ENCODE data around the gene NRDE2.
"Not testable (repeated sequence)": the region's sequence is repeated elsewhere in the genome, so short reads cannot be mapped to it uniquely, and the experiment has no call there.

The NRDE2 gene

DNA sequence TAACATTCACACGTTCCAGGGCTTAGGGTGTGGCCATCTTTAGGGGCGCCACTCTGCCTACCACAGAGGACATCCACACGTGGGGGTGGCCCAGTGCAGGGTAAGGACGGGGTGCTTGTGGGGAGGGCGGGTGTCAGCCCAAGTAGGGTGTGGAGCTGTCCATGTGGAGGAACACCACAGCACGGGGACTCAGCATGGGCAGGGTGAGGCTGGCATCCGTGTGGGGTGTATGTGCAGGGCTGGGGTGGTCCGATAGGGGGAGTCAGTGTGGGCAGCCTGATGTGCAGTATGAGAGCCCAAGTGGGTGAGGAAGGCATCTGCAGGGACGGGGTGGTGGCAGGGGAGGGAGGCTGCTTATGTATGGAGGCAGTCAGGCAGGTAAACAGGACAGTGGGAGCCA is 57.7 kb downstream of the NRDE2 start:
- DNase-seq (ENCODE audit: low read depth): no peak

GRCh38 chr14:90273532-90273931 is 58.2 kb downstream of the NRDE2 start:
- no peak for DNase-seq (ENCODE audit: low read depth)

- DNase-seq (ENCODE audit: low read depth): no peak
Measured at GRCh38 chr14:90272523-90272922, 59.2 kb downstream of the NRDE2 start.

DNA sequence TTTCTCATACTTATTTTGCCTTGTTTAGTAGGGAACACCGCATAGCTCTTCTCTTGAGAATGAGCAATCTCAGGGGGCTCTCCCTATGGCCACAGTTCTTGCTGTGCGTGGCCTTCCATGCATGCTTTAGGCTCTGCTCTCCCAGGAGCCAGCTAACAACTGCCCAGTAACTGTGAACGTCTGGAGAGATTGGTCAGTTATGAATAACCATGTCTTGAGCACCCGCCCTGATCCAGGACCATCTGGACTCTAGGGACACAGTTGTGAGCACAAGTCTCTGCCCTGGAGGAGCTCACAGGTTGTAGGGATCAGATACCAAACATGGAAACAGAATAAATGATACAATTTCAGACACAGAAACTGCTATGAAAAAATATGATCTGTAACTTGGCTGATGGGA is 63.3 kb downstream of the NRDE2 start:
- no peak for DNase-seq (ENCODE audit: low read depth)

- no peak for DNase-seq (ENCODE audit: low read depth)
Measured at GRCh38 chr14:90266441-90267154, 65.1 kb downstream of the NRDE2 start.

DNA sequence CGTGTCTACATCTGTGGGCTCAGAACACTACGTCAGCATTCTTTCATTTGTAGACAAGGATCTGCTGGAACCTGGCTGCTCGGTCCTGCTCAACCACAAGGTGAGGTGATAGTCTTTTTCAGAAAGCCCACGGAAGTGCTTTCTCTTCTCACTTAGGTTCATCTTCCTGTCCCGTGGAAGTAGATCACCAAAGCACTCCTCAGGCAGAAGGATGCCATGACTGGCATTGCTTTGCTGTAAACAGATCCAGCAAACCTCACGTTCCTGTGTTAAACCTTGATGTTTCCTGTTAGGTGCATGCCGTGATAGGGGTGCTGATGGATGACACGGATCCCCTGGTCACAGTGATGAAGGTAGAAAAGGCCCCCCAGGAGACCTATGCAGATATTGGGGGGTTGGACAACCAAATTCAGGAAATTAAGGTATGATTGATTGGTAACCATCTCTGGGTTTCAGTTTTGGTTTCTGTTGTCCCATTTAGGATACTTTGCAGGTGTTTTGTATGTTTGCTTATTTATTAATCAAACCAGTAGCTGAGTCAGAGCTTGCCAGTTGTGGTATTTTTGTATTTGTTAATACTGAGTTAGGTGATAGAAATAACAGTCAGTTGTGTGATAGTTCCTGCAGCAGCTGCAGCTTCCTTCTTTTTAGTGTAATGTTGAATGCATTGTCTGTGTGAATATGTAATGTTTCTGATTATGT is 67.8 kb downstream of the NRDE2 start:
- DNase-seq (ENCODE audit: low read depth): no peak

DNA sequence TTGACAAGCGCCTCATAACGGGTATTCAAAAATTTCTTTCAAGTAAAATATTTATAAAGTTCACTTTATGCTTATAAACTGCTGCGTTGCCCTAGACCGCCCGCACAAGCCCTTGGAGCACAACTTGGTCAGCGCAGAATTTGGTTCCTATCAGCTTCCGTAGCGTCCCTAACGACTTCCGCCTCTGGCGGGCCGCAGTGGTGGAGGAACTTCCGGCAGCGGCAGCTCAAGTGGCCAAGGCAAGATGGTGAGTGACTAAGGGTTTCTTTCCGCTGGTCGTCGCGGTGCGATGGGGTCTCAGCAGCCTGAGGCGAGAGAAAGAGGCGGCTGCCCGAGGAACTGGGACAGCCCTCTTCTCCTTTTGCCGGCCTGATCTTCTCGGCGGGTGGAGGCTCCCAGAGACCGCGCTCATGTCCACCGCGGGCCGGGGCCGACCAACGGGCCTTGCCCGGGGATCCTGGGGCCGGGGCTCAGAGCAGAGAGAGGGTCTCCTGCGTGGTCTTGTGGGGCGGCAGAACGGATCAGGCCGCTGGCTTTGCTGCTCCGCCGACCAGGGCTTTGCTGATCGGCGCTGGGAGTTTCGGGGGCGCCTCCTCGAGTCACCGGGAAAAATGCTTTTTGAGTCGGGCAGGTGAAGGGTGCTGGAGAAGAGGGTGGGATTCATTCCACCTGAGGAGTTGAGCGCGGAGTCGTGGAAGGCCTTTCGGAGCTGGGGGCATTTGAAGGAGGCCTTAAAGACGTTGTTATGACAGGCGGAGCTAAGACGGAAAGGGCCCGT is 75.2 kb downstream of the NRDE2 start, which contains the start of gene PSMC1:
PSMC1 (plus strand) TSS at position 200 of the 778 bp plus-strand sequence; CDS start at position 245, 45 bp downstream.
- peak; percentile 76 for DNase-seq (ENCODE audit: low read depth)

DNA sequence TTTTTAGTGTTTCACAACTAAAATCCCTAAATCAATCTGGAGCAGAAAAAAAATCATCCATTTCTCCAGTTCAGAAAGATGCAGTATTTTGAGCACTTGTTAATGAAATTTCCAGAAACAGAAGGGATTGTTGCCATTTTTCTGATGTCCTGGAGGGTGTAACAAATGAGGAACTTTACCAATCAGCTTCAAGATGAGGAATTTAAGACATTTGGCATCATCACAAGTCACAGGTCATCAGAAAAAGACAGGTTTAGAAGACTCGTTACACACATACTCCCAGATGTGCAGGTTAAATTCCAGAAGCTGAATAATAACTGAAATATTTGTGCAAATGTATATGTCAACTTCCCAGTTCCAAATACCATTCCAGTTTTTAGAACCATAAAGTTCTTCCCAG is 75.9 kb downstream of the NRDE2 start:
- DNase-seq (ENCODE audit: low read depth): no peak

DNA sequence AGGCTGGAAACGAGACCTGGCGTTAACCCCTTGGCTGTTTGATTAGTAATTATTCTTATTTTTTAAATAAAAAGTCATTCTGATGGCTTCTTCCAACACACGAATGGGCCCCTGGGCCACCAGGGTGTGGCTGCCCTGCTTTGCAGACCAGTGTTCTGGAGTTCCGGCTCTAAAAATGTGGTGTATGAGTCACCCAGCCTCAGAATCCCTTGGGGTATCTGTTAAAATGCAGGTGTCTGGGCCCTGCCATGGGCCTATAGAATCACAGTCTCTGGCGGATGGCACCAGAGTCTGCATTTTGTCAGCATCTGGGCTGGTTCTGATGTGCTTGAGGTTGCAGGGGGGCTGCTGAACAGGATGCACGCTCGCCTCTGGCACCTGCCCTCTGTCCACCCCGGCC is 77.9 kb downstream of the NRDE2 start:
- DNase-seq (ENCODE audit: low read depth): no peak

GRCh38 chr14:90248594-90248993 is 83.1 kb downstream of the NRDE2 start:
- no peak for DNase-seq (ENCODE audit: low read depth)

DNA sequence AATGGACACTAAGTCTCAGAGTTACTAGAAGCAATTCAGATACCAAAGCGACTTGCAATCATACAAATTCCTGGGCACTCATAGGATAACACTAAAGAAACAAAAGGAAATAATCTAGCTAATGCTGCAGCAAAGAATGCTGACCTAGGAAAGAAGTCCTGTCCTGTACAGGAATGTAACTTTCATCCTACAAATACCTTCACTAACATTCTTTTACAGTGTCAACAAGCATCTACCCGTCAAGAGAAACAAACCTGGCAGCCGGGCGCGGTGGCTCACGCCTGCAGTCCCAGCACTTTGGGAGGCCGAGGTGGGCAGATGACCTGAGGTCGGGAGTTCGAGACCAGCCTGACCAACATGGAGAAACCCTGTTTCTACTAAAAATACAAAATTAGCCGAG is 84.3 kb downstream of the NRDE2 start:
- not testable (repeated sequence) for DNase-seq (ENCODE audit: low read depth)

DNA sequence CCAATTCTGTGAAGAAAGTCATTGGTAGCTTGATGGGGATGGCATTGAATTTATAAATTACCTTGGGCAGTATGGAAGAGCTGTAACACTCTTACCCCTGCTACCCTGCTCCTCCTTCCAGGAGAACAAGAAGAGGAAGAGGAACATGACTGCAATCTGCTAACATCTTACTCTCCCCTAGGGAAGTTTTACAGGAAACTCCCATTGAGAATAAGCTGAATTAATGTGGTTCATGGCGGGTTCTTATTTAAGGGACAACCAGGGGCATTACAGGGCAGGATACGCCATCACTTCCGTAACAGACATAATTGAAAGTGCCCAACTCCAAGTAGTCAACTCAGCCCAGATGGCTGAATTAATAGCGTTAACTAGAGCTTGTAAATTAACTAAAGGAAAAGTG is 84.8 kb downstream of the NRDE2 start:
- no peak for DNase-seq (ENCODE audit: low read depth)

DNA sequence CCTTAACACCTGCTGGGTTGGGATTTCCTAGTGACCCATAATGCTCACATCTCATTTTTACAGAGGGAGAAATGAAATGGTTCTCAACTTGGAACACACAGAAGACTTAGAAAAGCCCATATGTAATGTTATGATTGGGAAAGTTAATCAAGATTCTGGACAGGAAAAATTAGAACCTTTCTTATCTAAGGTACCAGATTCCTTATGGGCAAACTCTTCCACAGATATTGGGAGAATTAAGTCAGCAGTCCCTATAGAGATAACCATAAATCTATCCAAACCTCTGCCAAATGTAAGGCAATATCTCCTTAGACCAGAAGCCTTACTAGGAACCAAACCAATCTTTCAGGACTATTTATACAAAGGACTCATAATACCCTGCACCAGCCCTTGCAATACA is 89.3 kb downstream of the NRDE2 start:
- DNase-seq (ENCODE audit: low read depth): no peak

DNA sequence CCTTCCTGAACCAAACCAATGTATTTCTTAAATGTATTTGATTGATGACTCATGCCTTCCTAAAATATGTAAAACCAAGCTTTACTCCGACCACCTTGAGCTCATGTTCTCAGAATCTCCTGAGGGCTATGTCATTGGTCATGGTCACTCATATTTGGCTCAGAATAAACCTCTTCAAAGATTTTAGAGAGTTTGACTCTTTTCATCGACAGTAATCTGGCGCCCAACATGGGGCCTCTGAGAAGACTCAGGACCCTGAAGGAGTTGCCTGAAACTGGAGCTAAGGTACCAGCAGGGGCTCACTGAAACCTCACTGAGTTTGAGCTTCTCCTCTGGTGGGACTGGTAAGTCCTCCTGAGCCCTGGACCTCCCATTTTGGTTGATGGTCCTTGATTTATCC is 92.6 kb downstream of the NRDE2 start:
- no peak for DNase-seq (ENCODE audit: low read depth)

GRCh38 chr14:90235179-90235976 is 96.4 kb downstream of the NRDE2 start:
- peak; percentile 46 for DNase-seq (ENCODE audit: low read depth)

GRCh38 chr14:90229942-90230341 is 101.8 kb downstream of the NRDE2 start:
- not testable (repeated sequence) for DNase-seq (ENCODE audit: low read depth)

- no peak for DNase-seq (ENCODE audit: low read depth)
Measured at GRCh38 chr14:90228478-90228877, 103.3 kb downstream of the NRDE2 start.
